Activated B cell treated with CpG ODN at 0.5 μM for 24 hours (primary cell): ENCODE data around the gene AADACL4. TPM values are rescaled to one million over a fixed set of nuclear protein-coding genes. Genes with fewer than 3 reads are reported as not detected.

ENCODE experiments used
- ATAC-seq: fragments of 200-7000 bp; cut with Tn5 transposase; one replicate; pipeline ENCODE4 v1.10.0; 2021; ENCODE audit warnings: low read depth, mild to moderate bottlenecking, moderate library complexity
- CTCF ChIA-PET: fragments of 350-600 bp; sonication (Branson Sonifier 250); formaldehyde crosslinking; loops from one replicate; lab custom pipeline; 2021; ENCODE audit warnings: antibody characterized with exemption; lab: Charles Lee
- POLR2A ChIA-PET: fragments of 350-600 bp; sonication (Branson Sonifier 250); formaldehyde crosslinking; loops from one replicate; lab custom pipeline; 2021; ENCODE audit warnings: antibody characterized with exemption; lab: Charles Lee
- DNase-seq: peaks from one replicate; pipeline ENCODE4 v3.0.0; 2022
- H3K27ac Mint-ChIP-seq: one replicate; pipeline ENCODE4 v1.8.0; 2020; ENCODE audit warnings: mixed read lengths
- H3K27me3 Mint-ChIP-seq: one replicate; pipeline ENCODE4 v1.8.0; 2021; ENCODE audit warnings: mixed read lengths
- H3K36me3 Mint-ChIP-seq: one replicate; pipeline ENCODE4 v1.8.0; 2021; ENCODE audit warnings: low read depth, mixed read lengths
- H3K4me1 Mint-ChIP-seq: one replicate; pipeline ENCODE4 v1.8.0; 2021; ENCODE audit warnings: mixed read lengths
- H3K4me3 Mint-ChIP-seq: one replicate; pipeline ENCODE4 v1.8.0; 2020; ENCODE audit warnings: mild to moderate bottlenecking, mixed read lengths
- H3K9me3 Mint-ChIP-seq: one replicate; pipeline ENCODE4 v1.8.0; 2020; ENCODE audit warnings: mixed read lengths
- intact Hi-C: fragments of 100-400 bp; cut with micrococcal nuclease; formaldehyde crosslinking; loops from one replicate; pipeline ENCODE4 v1.15.1; 2024
- total RNA-seq: library from RNA; stranded (reverse); gene quantifications from 2 replicates; pipeline ENCODE4 v1.2.3, GENCODE V29; 2022
- TF ChIP-seq, protein P1 (sequence below): fragments of 200-600 bp; IDR thresholded peaks from one replicate; pipeline ENCODE4 v1.8.0; 2022; ENCODE audit warnings: antibody characterized with exemption, mild to moderate bottlenecking

The AADACL4 gene
- total RNA-seq, 1 donor from 2014 or later, result not detected

DNA sequence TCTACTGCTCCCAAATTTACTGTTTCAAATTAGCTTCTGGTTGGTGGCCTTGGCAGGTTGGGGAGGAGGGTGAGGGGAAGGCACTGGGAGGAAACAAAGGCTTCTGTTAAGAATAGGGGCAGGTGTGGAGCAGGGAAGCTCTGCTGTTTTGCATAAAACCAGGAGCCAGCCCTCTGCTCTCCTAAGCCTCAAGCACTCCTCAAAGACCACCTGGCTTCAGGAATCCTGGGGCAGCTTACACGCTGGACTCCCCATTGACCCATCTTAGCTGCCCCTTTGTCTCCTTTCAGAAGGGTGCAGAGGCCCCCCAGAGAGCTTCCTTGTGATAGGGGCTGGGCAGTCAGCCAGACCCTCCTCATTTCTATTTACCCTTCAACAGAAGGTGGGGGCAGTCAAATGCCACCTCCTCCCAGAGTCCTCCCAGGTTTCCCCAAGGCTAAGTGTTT lies 14.4 kb upstream of the AADACL4 start:
- peaks cover 5% of the 10 kb centered on the region for H3K27me3 Mint-ChIP-seq
- H3K4me1 Mint-ChIP-seq, result no peaks in the 10 kb centered on the region
- POLR2A ChIA-PET, result no interaction called here
- CTCF ChIA-PET, result no interaction called here
- TF ChIP-seq, protein P1, sequence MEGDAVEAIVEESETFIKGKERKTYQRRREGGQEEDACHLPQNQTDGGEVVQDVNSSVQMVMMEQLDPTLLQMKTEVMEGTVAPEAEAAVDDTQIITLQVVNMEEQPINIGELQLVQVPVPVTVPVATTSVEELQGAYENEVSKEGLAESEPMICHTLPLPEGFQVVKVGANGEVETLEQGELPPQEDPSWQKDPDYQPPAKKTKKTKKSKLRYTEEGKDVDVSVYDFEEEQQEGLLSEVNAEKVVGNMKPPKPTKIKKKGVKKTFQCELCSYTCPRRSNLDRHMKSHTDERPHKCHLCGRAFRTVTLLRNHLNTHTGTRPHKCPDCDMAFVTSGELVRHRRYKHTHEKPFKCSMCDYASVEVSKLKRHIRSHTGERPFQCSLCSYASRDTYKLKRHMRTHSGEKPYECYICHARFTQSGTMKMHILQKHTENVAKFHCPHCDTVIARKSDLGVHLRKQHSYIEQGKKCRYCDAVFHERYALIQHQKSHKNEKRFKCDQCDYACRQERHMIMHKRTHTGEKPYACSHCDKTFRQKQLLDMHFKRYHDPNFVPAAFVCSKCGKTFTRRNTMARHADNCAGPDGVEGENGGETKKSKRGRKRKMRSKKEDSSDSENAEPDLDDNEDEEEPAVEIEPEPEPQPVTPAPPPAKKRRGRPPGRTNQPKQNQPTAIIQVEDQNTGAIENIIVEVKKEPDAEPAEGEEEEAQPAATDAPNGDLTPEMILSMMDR, result no peak
- no peak for ATAC-seq
- no peak for DNase-seq
- H3K36me3 Mint-ChIP-seq, result no peaks in the 10 kb centered on the region
- no peak overlapping the region for H3K4me3 Mint-ChIP-seq
- no peaks in the 10 kb centered on the region for H3K9me3 Mint-ChIP-seq
- H3K27ac Mint-ChIP-seq, result no peak overlapping the region
- intact Hi-C loops, result no loop called here

DNA sequence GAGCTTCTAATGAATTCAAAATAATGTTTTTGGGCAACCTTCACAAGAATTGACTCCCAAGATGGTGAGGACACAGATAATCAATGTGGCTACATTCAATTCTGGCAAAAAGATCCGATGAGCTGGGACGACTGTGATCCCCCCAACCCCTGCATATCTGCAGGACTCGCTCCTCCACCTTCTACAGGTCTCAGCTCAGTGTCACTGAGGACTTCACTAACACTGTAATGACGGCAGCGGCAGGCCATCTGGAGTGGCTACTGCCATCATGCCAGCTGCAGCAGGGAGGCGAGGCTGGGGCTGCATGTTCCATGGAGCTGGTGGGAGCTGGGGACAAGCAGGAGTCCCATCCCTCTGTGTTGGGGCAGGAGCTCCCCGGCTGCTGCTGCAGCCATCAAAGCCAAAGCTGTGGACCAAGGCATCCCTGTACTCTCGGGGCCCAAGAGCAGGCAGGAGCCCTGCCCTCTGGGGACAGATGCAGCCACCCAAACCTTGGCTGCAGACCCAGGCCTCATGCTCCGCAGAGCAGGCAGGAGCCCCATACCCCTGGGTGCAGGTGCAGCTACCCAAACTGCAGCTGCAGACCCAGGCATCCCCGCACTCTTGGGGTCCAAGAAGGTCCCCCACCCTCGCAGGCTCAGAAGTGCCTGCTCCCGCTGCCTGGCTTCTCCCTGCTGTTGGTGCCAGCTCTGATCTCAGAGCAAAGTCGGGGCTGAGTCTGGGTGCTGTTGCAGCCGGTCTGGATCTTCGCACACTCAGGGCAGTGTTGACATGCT lies 13.7 kb upstream of the AADACL4 start:
- Mint-ChIP-seq H3K36me3 (no peaks in the 10 kb centered on the region), H3K9me3 (no peaks in the 10 kb centered on the region)

DNA sequence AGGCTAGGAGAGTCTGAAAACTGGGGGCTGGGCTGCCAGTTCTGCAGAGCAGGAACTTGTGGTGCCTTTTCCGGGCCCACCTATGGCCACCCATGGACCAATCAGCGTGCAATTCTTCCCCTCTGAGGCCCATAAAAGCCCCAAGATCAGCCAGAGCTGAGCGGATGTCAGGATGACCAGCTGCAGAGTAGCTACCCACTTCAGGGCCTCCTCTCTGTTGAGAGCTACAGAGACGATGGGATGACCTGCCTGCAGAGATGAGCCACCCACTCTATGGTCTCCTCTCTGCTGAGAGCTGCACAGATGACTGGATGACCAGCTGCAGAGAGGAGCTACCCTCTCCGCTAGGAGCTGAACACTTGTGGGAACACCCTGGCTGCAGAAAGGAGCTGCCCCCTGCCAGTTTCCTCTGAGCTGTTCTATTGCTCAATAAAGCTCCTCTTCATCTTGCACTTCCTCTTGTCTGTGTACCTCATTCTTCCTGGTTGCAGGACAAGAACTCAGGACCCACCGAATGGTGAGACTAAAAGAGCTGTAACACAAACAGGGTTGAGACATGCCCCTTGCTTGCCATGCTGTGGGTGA lies 12.8 kb upstream of the AADACL4 start:
- POLR2A ChIA-PET, result no interaction called here
- H3K9me3 Mint-ChIP-seq, result no peaks in the 10 kb centered on the region
- no peak overlapping the region for H3K27ac Mint-ChIP-seq

More for the DNA sequence above, 13.7 kb upstream of the AADACL4 start:
- no peak for DNase-seq
- intact Hi-C loops, result no loop called here
- ATAC-seq, result no peak
- Mint-ChIP-seq H3K4me1 (no peaks in the 10 kb centered on the region), H3K27ac (no peak overlapping the region), H3K4me3 (no peak overlapping the region), H3K27me3 (peaks cover 5% of the 10 kb centered on the region)
- CTCF ChIA-PET, result no interaction called here
- POLR2A ChIA-PET, result no interaction called here
- TF ChIP-seq, protein P1, result no peak

DNA sequence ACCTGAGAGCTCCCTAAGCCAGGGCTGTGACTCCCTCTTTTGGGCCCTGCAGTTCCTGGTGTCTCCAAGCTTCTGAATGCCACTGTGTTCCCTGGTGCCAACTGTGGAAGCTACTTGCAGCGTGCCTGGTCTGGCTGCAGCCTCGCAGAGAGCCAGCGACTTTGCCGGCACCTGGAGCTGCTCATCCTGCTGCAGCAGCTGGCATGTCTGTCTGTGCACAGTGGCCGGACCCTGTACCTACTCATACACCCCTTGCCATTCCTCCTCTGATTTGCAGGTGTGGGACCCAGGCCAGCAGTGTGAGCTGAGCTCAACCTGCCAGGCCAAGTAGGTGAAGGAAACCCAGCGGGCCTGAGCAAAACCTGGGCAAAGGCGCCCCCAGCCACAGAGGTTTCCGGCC lies 12.3 kb upstream of the AADACL4 start:
- H3K4me1 Mint-ChIP-seq, result no peaks in the 10 kb centered on the region
- CTCF ChIA-PET, result no interaction called here
- POLR2A ChIA-PET, result no interaction called here
- H3K4me3 Mint-ChIP-seq, result no peak overlapping the region
- DNase-seq, result no peak
- peaks cover 2% of the 10 kb centered on the region for H3K27me3 Mint-ChIP-seq
- intact Hi-C loops, result no loop called here
- TF ChIP-seq, protein P1, result no peak
- H3K9me3 Mint-ChIP-seq, result no peaks in the 10 kb centered on the region
- no peaks in the 10 kb centered on the region for H3K36me3 Mint-ChIP-seq
- no peak overlapping the region for H3K27ac Mint-ChIP-seq
- ATAC-seq, result no peak

More for the DNA sequence above, 12.8 kb upstream of the AADACL4 start:
- Mint-ChIP-seq H3K4me1 (no peaks in the 10 kb centered on the region), H3K36me3 (no peaks in the 10 kb centered on the region), H3K4me3 (no peak overlapping the region), H3K27me3 (peaks cover 2% of the 10 kb centered on the region)
- no peak for ATAC-seq
- CTCF ChIA-PET, result no interaction called here
- intact Hi-C loops, result no loop called here
- no peak for DNase-seq
- TF ChIP-seq, protein P1, result no peak

DNA sequence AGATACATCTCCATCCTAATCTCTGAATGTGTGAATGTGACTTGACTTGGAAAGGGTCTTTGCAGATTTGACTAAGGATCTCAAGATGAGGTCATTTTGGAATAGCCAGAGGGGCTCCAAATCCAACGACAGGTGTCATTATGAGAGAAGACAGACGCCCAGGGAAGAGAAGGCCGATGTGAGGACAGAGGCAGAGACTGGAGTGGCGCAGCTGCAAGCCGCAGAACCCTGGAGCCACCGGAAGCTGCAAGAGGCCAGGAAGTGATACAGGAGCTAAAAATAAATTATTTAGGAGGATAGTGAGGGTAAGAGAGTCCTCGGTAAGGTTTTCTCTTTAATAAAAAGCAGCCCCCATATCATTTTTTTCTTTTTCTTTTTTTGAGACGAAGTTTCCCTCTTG lies 9.7 kb upstream of the AADACL4 start:
- ChIA-PET POLR2A (no interaction called here), CTCF (no interaction called here)
- H3K4me3 Mint-ChIP-seq, result no peak overlapping the region
- no peak overlapping the region for H3K27ac Mint-ChIP-seq
- no peak for ATAC-seq
- no peaks in the 10 kb centered on the region for H3K4me1 Mint-ChIP-seq
- H3K27me3 Mint-ChIP-seq, result peaks cover 2% of the 10 kb centered on the region
- no peaks in the 10 kb centered on the region for H3K9me3 Mint-ChIP-seq
- intact Hi-C loops, result no loop called here
- DNase-seq, result no peak
- H3K36me3 Mint-ChIP-seq, result no peaks in the 10 kb centered on the region
- TF ChIP-seq, protein P1, result no peak
